GM06990 (cell line): ENCODE results near the gene RPL37.

Source experiments
- DNase-seq: peaks from one replicate; pipeline ENCODE4 v3.0.0-alpha.2; 2011; ENCODE audit not compliant: insufficient read length; ENCODE audit errors: extremely low read depth
- H3K27me3 ChIP-seq: replicated peaks from 2 replicates; pipeline ENCODE4 v1.6.0; 2011; ENCODE audit warnings: low read length; ENCODE audit not compliant: control insufficient read depth, insufficient read depth
- H3K36me3 ChIP-seq: 2 replicates; pipeline ENCODE4 v1.5.1; 2011; ENCODE audit warnings: low read length; ENCODE audit not compliant: control insufficient read depth, insufficient read depth
- H3K4me3 ChIP-seq: replicated peaks from 2 replicates; pipeline ENCODE4 v1.5.1; 2011; ENCODE audit warnings: low read depth, mild to moderate bottlenecking, control low read depth, low read length
- CTCF ChIP-seq: IDR thresholded peaks from 2 replicates; pipeline ENCODE4 v1.5.1; 2011; ENCODE audit warnings: low read length, control low read depth, mild to moderate bottlenecking, inconsistent platforms; ENCODE audit not compliant: insufficient read depth, poor library complexity, severe bottlenecking

Gene RPL37

GRCh38 chr5:40801771-40802562 is 33.1 kb downstream of the RPL37 start:
- Histone ChIP-seq H3K36me3 (no peaks in the 10 kb centered on the region), H3K4me3 (no peak overlapping the region), H3K27me3 (no peaks in the 10 kb centered on the region)
- DNase-seq = no peak
- no peak for TF ChIP-seq CTCF

DNA sequence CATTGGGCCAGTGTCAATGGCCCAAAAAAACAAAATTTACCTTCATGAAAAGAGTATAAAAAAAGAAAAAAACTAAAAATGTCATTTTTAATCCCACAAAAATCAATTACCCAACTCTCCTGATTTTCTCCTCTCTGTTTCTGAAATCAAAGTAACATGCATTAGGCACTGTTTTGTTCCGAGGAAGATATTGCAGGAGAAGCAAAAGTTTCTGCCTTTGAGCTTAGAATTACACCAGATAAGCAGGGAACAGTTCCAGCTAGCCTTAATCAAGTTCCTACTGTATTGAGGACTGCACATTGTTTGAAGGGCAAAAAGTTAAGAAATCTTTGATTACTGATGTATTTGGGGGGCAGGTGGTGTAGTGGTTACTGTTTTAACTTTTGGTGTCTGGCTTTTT is 35.8 kb downstream of the RPL37 start:
- no peaks in the 10 kb centered on the region for H3K36me3 ChIP-seq
- H3K27me3 ChIP-seq = no peaks in the 10 kb centered on the region
- DNase-seq = no peak
- no peak for TF ChIP-seq CTCF
- no peak overlapping the region for H3K4me3 ChIP-seq

- Histone ChIP-seq H3K27me3 (no peaks in the 10 kb centered on the region), H3K36me3 (no peaks in the 10 kb centered on the region), H3K4me3 (peak overlapping the region; percentile 67)
- no peak for DNase-seq
- TF ChIP-seq CTCF = no peak
These were observed 36.2 kb downstream of the RPL37 start for GRCh38 chr5:40798801-40799210.

- no peaks in the 10 kb centered on the region for H3K36me3 ChIP-seq
- DNase-seq = peak; percentile 90
- TF ChIP-seq CTCF = peak; percentile 59
- H3K4me3 ChIP-seq = peak within 1 kb of the TSS; percentile 90
- H3K27me3 ChIP-seq = no peaks in the 10 kb centered on the region
These were observed 36.8 kb downstream of the RPL37 start, which contains the start of gene PRKAA1 for GRCh38 chr5:40798012-40798800. PRKAA1 (minus strand) TSS chr5:40798374; CDS start chr5:40798189, 185 bp downstream.

DNA sequence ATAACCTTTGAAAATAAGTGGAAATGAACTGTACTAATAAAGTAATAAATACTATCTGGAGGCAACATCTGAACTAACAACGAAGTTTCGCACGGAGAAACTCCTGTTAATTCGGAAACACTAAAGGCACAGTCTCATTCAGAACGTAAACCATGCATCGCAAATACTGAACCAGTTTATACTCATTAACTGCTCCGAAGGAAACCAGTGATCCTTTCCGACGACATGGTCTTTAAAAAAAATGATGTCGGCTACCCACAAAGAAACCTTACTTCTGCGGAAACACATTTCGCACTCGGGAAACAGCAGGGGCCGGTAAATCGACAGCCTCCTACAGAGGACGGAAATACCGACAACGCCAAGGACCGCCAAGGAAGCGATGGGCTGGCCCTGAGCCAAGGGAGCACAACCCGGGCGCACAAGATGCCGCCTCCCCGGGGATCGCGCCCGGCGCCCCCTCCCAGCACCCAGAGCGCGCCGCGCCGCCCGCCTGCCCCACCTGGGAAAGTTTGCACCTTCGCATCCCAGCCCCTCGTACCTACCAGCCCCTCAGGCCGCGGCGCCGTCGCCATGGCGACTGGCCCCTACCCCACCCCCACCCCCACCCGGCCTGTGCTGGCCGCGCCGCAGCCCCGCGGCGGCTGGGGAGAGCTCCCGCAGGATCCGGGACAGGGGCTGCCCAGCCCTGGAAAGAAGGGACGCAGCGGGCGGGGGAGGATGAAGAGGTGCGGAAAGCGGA is 37.6 kb downstream of the RPL37 start:
- H3K27me3 ChIP-seq = no peaks in the 10 kb centered on the region
- TF ChIP-seq CTCF = no peak
- peak; percentile 76 for DNase-seq
- peak overlapping the region; percentile 90 for H3K4me3 ChIP-seq
- H3K36me3 ChIP-seq = no peaks in the 10 kb centered on the region
